K562 (cell line): Measurements from ENCODE around the gene FXYD1.

Experiments
- CBX5 ChIP-seq: IDR thresholded peaks from 2 replicates; pipeline ENCODE4 v1.6.1; 2014; ENCODE audit warnings: low read depth, borderline replicate concordance
- TF ChIP-seq, protein P1 (sequence below): sonication (generic); formaldehyde crosslinking; IDR thresholded peaks from 2 replicates; pipeline ENCODE4 v1.9.0; 2022; ENCODE audit warnings: mild to moderate bottlenecking, missing genetic modification reagents

DNA sequence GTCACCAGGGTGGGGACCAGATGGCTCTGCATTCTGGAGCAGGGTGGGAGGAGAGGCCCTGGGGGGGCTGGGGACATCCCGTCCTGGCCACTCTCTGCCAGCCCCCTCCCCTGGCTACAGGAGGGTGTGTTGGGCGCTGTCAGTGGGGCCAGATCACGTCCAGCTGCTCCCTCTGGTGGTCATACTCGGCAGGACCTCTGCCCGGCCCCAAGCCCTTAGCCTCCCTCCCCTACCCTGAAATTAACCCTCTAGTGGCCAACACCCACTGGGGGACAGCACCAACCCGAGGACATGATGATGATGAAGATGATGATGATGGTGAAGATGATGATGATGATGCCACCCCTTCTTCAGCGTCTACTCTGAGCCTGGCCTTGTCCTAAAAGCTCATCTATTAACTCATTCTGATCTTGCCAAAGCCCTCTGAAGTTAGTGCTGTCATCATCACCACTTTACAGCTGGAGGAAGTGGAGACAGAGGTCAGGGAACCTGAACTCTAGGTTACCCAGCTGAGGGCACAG is 3.2 kb upstream of the FXYD1 start:
- TF ChIP-seq CBX5, result no peak
- TF ChIP-seq, protein P1, sequence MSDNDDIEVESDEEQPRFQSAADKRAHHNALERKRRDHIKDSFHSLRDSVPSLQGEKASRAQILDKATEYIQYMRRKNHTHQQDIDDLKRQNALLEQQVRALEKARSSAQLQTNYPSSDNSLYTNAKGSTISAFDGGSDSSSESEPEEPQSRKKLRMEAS, result no peak
